Esophagus muscularis mucosa (tissue), 3 donors: ENCODE results near the gene RAP2B.

ENCODE experiments used
- CTCF ChIP-seq, 3 experiments: fragments of 200-600 bp in 2 of 3; fragments of 450-650 bp in 1 of 3; sonication (generic) in 2 of 3; IDR thresholded peaks; one replicate each; pipeline ENCODE4 v1.5.1; 2017 to 2019; ENCODE audit warnings: antibody characterized with exemption in 3 of 3, mild to moderate bottlenecking in 2 of 3, moderate library complexity in 1 of 3
- POLR2A ChIP-seq: fragments of 450-650 bp; IDR thresholded peaks from one replicate; pipeline ENCODE4 v1.6.1; 2017; ENCODE audit warnings: antibody characterized with exemption, moderate library complexity, mild to moderate bottlenecking, low read depth
- POLR2AphosphoS5 ChIP-seq, 2 donors: sonication (generic); formaldehyde crosslinking; IDR thresholded peaks; one replicate each; pipeline ENCODE4 v1.6.1; 2017; ENCODE audit warnings: antibody characterized with exemption in 2 of 2

GRCh38 chr3:153115326-153115725, 46.7 kb upstream of the RAP2B start:
- TF ChIP-seq CTCF (IDR thresholded peaks at IDR 0.05) (no peak), POLR2A (no peak), POLR2AphosphoS5 (IDR thresholded peaks at IDR 0.05) (no peak)
